GM11168 (cell line): ENCODE data around the gene PDGFRA.
"Not testable (repeated sequence)": the region's sequence is repeated elsewhere in the genome, so short reads cannot be mapped to it uniquely, and the experiment has no call there.

ENCODE experiments used
- in situ Hi-C: fragments of 300-500 bp; cut with MboI; formaldehyde crosslinking; loops from one replicate; pipeline ENCODE4 v1.12.0; 2022; ENCODE audit warnings: low sequenced_read_pairs; ENCODE audit not compliant: unreplicated experiment

The PDGFRA gene

GRCh38 chr4:54226404-54227255 is 2.5 kb upstream of the PDGFRA start:
- in situ Hi-C loops: no loop called here

GRCh38 chr4:54227256-54228055 is 1.6 kb upstream of the PDGFRA start:
- in situ Hi-C loops: no loop called here

- in situ Hi-C loops: no loop called here
These were observed 1.0 kb upstream of the PDGFRA start for GRCh38 chr4:54228056-54228527.

- in situ Hi-C loops: no loop called here
These were observed 547 bp upstream of the PDGFRA start for GRCh38 chr4:54228546-54228945.

- in situ Hi-C loops: loop anchor here (5.0 kb wide), 1 partner anchor 303 kb away; no protein-coding TSS in a partner anchor
These were observed 764 bp downstream of the PDGFRA start for GRCh38 chr4:54229631-54230483.

- in situ Hi-C loops: loop anchor here (5.0 kb wide), 1 partner anchor 303 kb away; no protein-coding TSS in a partner anchor
These were observed 1.7 kb downstream of the PDGFRA start for GRCh38 chr4:54230484-54231418.

GRCh38 chr4:54231419-54231767 is 2.3 kb downstream of the PDGFRA start:
- in situ Hi-C loops: loop anchor here (5.0 kb wide), 1 partner anchor 304 kb away; no protein-coding TSS in a partner anchor

GRCh38 chr4:54231768-54232688 is 2.9 kb downstream of the PDGFRA start:
- in situ Hi-C loops: loop anchor here (5.0 kb wide), 1 partner anchor 305 kb away; no protein-coding TSS in a partner anchor

- in situ Hi-C loops: loop anchor here (5.0 kb wide), 1 partner anchor 306 kb away; no protein-coding TSS in a partner anchor
These were observed 4.2 kb downstream of the PDGFRA start for GRCh38 chr4:54233277-54233696.

GRCh38 chr4:54233697-54234496 is 4.8 kb downstream of the PDGFRA start:
- in situ Hi-C loops: loop anchor here (5.0 kb wide), 1 partner anchor 307 kb away; no protein-coding TSS in a partner anchor

GRCh38 chr4:54234497-54235205 is 5.6 kb downstream of the PDGFRA start:
- in situ Hi-C loops: loop anchor here (5.0 kb wide), 1 partner anchor 307 kb away; no protein-coding TSS in a partner anchor

GRCh38 chr4:54236316-54236715 is 7.2 kb downstream of the PDGFRA start:
- in situ Hi-C loops: not testable (repeated sequence)

GRCh38 chr4:54237770-54238169 is 8.7 kb downstream of the PDGFRA start:
- in situ Hi-C loops: no loop called here

GRCh38 chr4:54238389-54238788 is 9.3 kb downstream of the PDGFRA start:
- in situ Hi-C loops: no loop called here

- in situ Hi-C loops: not testable (repeated sequence)
These were observed 12.3 kb downstream of the PDGFRA start for GRCh38 chr4:54241268-54241823.

- in situ Hi-C loops: not testable (repeated sequence)
These were observed 14.4 kb downstream of the PDGFRA start for GRCh38 chr4:54243541-54243940.
